ENCODE measurements around the gene NUDT5.

The NUDT5 gene

GRCh38 chr10:12218991-12219390 is 23.3 kb upstream of the NUDT5 start:
- no peak overlapping the region for H3K4me3 ChIP-seq (replicated peaks; ENCODE audit: low read depth, low read length)
- no peak for TF ChIP-seq CTCF (IDR thresholded peaks at IDR 0.05; ENCODE audit: low read depth, low read length, missing control alignments)
- DNase-seq (ENCODE audit: extremely low read depth, low read depth), result no peak

- H3K4me3 ChIP-seq (replicated peaks; ENCODE audit: low read depth, low read length), result no peak overlapping the region
- no peak for DNase-seq (ENCODE audit: extremely low read depth, low read depth)
- peak; percentile 64 for TF ChIP-seq CTCF (IDR thresholded peaks at IDR 0.05; ENCODE audit: low read depth, low read length, missing control alignments)
These were observed 19.1 kb upstream of the NUDT5 start for GRCh38 chr10:12214763-12215218.

GRCh38 chr10:12214093-12214492 is 18.4 kb upstream of the NUDT5 start:
- TF ChIP-seq CTCF (IDR thresholded peaks at IDR 0.05; ENCODE audit: low read depth, low read length, missing control alignments), result no peak
- H3K4me3 ChIP-seq (replicated peaks; ENCODE audit: low read depth, low read length), result no peak overlapping the region
- no peak for DNase-seq (ENCODE audit: extremely low read depth, low read depth)

- TF ChIP-seq CTCF (IDR thresholded peaks at IDR 0.05; ENCODE audit: low read depth, low read length, missing control alignments), result no peak
- no peak overlapping the region for H3K4me3 ChIP-seq (replicated peaks; ENCODE audit: low read depth, low read length)
- DNase-seq (ENCODE audit: extremely low read depth, low read depth), result no peak
These were observed 17.9 kb upstream of the NUDT5 start for GRCh38 chr10:12213621-12214020.

GRCh38 chr10:12212454-12212853 is 16.8 kb upstream of the NUDT5 start:
- H3K4me3 ChIP-seq (replicated peaks; ENCODE audit: low read depth, low read length), result no peak overlapping the region
- no peak for DNase-seq (ENCODE audit: extremely low read depth, low read depth)
- TF ChIP-seq CTCF (IDR thresholded peaks at IDR 0.05; ENCODE audit: low read depth, low read length, missing control alignments), result no peak

GRCh38 chr10:12208460-12208859 is 12.8 kb upstream of the NUDT5 start:
- no peak overlapping the region for H3K4me3 ChIP-seq (replicated peaks; ENCODE audit: low read depth, low read length)
- TF ChIP-seq CTCF (IDR thresholded peaks at IDR 0.05; ENCODE audit: low read depth, low read length, missing control alignments), result no peak
- no peak for DNase-seq (ENCODE audit: extremely low read depth, low read depth)

- H3K4me3 ChIP-seq (replicated peaks; ENCODE audit: low read depth, low read length), result no peak overlapping the region
- no peak for TF ChIP-seq CTCF (IDR thresholded peaks at IDR 0.05; ENCODE audit: low read depth, low read length, missing control alignments)
- DNase-seq (ENCODE audit: extremely low read depth, low read depth), result no peak
These were observed 11.4 kb upstream of the NUDT5 start for GRCh38 chr10:12207114-12207513.

Measured in HFF-Myc (cell line).